PC-9 (cell line): Measurements from ENCODE around the gene RAX. TPM values are rescaled to one million over a fixed set of nuclear protein-coding genes. Genes with fewer than 3 reads are reported as not detected.

Experiments
- BruUV-seq: library from RNA; stranded (reverse); fragments of 400-500 nt; replicated peaks from 2 replicates; lab custom pipeline; 2021; lab: Mats Ljungman, UMichigan
- CTCF ChIA-PET: fragments of 300-600 bp; sonication (Branson Sonifier 250); formaldehyde crosslinking; loops from one replicate; lab custom pipeline; 2022; ENCODE audit warnings: antibody characterized with exemption; lab: Charles Lee
- POLR2A ChIA-PET: fragments of 300-600 bp; sonication (Branson Sonifier 250); formaldehyde crosslinking; loops from one replicate; lab custom pipeline; 2022; ENCODE audit warnings: antibody characterized with exemption; ENCODE audit not compliant: unreplicated experiment; lab: Charles Lee
- DNase-seq, 2 experiments: peaks; one replicate each; pipeline versions ENCODE4 v3.0.0 to v3.0.0-alpha.2; 2015 to 2022; ENCODE audit warnings: mixed read lengths in 1 of 2
- H2AFZ ChIP-seq: fragments of 200-600 bp; sonication (generic); 2 replicates; pipeline ENCODE4 v1.8.1; 2017; ENCODE audit warnings: antibody characterized with exemption
- H3F3A ChIP-seq: fragments of 200-600 bp; sonication (generic); 2 replicates; pipeline ENCODE4 v1.8.1; 2017; ENCODE audit warnings: antibody characterized with exemption, mild to moderate bottlenecking, low read depth; ENCODE audit not compliant: insufficient read depth
- H3K27ac ChIP-seq: fragments of 200-600 bp; sonication (generic); 2 replicates; pipeline ENCODE4 v1.6.1; 2016; ENCODE audit warnings: mixed run types
- H3K27me3 ChIP-seq: fragments of 200-600 bp; sonication (generic); 2 replicates; pipeline ENCODE4 v1.6.1; 2016; ENCODE audit warnings: low read depth, mixed run types; ENCODE audit not compliant: insufficient read depth
- H3K36me3 ChIP-seq: fragments of 200-600 bp; sonication (generic); 2 replicates; pipeline ENCODE4 v1.6.1; 2016; ENCODE audit warnings: low read depth, mixed run types
- H3K4me1 ChIP-seq: fragments of 200-600 bp; sonication (generic); replicated peaks from 2 replicates; pipeline ENCODE4 v1.6.1; 2016; ENCODE audit warnings: mixed run types; ENCODE audit not compliant: insufficient read depth
- H3K4me2 ChIP-seq: fragments of 200-600 bp; sonication (generic); 2 replicates; pipeline ENCODE4 v1.6.1; 2017; ENCODE audit warnings: mixed run types
- H3K4me3 ChIP-seq: fragments of 200-600 bp; sonication (generic); 2 replicates; pipeline ENCODE4 v1.6.1; 2016; ENCODE audit warnings: mixed run types
- H3K79me2 ChIP-seq: fragments of 200-600 bp; sonication (generic); 2 replicates; pipeline ENCODE4 v1.6.1; 2017; ENCODE audit warnings: low read depth, mixed run types
- H3K9me2 ChIP-seq: fragments of 200-600 bp; sonication (generic); 2 replicates; pipeline ENCODE4 v1.8.1; 2017; ENCODE audit warnings: mild to moderate bottlenecking; ENCODE audit not compliant: insufficient read depth
- H3K9me3 ChIP-seq: fragments of 200-600 bp; sonication (generic); 2 replicates; pipeline ENCODE4 v1.8.1; 2016; ENCODE audit warnings: low read depth; ENCODE audit not compliant: insufficient read depth
- H4K20me1 ChIP-seq: fragments of 200-600 bp; sonication (generic); 2 replicates; pipeline ENCODE4 v1.8.1; 2017; ENCODE audit not compliant: insufficient read depth
- EZH2 ChIP-seq: fragments of 200-600 bp; sonication (generic); IDR thresholded peaks from 2 replicates; pipeline ENCODE4 v1.8.0; 2017; ENCODE audit warnings: antibody characterized with exemption, low read depth
- intact Hi-C: fragments of 100-400 bp; cut with micrococcal nuclease; formaldehyde crosslinking; loops from one replicate; pipeline ENCODE4 v1.10.0; 2022; ENCODE audit not compliant: unreplicated experiment
- total RNA-seq: library from RNA; stranded (reverse); gene quantifications from 2 replicates; pipeline ENCODE4 v1.2.3, GENCODE V29; 2021
- TF ChIP-seq, protein P1 (sequence below): fragments of 200-600 bp; sonication (generic); conservative IDR thresholded peaks from 2 replicates; pipeline ENCODE4 v1.6.1; 2017; ENCODE audit warnings: mixed run types, antibody characterized with exemption, mild to moderate bottlenecking, moderate library complexity

RAX gene
- total RNA-seq, 1 experiment from 2014 or later: not detected

DNA sequence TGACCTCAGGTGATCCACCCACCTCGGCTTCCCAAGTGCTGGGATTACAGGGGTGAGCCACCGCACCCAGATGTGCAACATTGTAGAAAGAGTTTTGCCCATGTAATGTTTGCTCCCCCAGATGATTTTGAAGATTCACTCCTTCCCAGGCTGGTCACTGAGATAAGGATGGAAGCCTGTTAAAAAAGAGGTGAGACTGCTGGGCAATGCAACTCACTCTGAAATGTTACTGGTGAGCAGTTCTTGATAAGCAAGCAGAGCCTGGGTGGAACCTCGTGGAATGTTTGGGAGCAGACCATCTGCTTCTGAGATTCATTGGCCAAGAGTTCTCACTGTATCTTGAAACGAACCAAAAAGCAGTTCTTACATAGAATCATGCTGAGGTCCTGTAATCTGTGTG is 33.6 kb downstream of the RAX start:
- intact Hi-C loops: no loop called here
- POLR2A ChIA-PET: no interaction called here

DNA sequence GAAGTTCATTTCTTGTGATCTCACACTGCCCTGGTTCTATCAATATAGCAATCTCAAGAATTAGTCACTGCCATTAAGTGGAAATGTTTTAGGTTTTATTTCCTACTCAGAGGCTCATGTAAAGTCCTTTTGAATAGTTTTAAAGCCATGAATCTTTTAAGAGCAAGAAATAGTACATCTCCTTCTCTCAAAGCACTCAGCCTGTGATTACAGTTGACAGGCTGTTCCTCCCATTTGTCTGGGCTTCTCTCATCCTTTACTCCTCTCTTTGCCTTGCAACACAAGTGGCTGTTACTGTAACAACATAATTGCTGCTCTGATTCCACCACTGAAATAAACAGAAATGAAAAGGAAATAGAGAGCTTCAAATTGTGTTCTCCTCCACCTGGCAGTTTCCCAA is 34.9 kb downstream of the RAX start:
- Histone ChIP-seq H3F3A (no peaks in the 10 kb centered on the region), H3K27me3 (peaks cover 26% of the 10 kb centered on the region), H3K4me3 (no peak overlapping the region), H4K20me1 (no peaks in the 10 kb centered on the region), H3K79me2 (no peaks in the 10 kb centered on the region), H3K4me1 (no peaks in the 10 kb centered on the region), H2AFZ (no peak overlapping the region), H3K9me2 (no peaks in the 10 kb centered on the region), H3K9me3 (no peaks in the 10 kb centered on the region), H3K4me2 (no peak overlapping the region), H3K36me3 (no peaks in the 10 kb centered on the region), H3K27ac (no peak overlapping the region)
- DNase-seq: no peak
- BruUV-seq: no TSS peak
- intact Hi-C loops: no loop called here
- POLR2A ChIA-PET: interaction anchor here (0.7 kb wide), 1 partner anchor 96 kb away, joined by 4 read pairs; no protein-coding TSS in a partner anchor
- CTCF ChIA-PET: no interaction called here
- TF ChIP-seq, protein P1, sequence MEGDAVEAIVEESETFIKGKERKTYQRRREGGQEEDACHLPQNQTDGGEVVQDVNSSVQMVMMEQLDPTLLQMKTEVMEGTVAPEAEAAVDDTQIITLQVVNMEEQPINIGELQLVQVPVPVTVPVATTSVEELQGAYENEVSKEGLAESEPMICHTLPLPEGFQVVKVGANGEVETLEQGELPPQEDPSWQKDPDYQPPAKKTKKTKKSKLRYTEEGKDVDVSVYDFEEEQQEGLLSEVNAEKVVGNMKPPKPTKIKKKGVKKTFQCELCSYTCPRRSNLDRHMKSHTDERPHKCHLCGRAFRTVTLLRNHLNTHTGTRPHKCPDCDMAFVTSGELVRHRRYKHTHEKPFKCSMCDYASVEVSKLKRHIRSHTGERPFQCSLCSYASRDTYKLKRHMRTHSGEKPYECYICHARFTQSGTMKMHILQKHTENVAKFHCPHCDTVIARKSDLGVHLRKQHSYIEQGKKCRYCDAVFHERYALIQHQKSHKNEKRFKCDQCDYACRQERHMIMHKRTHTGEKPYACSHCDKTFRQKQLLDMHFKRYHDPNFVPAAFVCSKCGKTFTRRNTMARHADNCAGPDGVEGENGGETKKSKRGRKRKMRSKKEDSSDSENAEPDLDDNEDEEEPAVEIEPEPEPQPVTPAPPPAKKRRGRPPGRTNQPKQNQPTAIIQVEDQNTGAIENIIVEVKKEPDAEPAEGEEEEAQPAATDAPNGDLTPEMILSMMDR: no peak
- TF ChIP-seq EZH2: no peak

More for the DNA sequence above, 33.6 kb downstream of the RAX start:
- Histone ChIP-seq H4K20me1 (no peaks in the 10 kb centered on the region), H3K4me3 (no peak overlapping the region), H3K27me3 (peaks cover 26% of the 10 kb centered on the region), H3K4me2 (no peak overlapping the region), H3K36me3 (no peaks in the 10 kb centered on the region), H2AFZ (no peak overlapping the region), H3K79me2 (no peaks in the 10 kb centered on the region), H3K9me2 (no peaks in the 10 kb centered on the region), H3K9me3 (no peaks in the 10 kb centered on the region), H3F3A (no peaks in the 10 kb centered on the region), H3K4me1 (no peaks in the 10 kb centered on the region), H3K27ac (no peak overlapping the region)
- no TSS peak for BruUV-seq
- TF ChIP-seq EZH2: no peak
- TF ChIP-seq, protein P1: no peak
- CTCF ChIA-PET: interaction anchor here (0.6 kb wide), 1 partner anchor 142 kb away, joined by 3 read pairs; no protein-coding TSS in a partner anchor
- no peak for DNase-seq

DNA sequence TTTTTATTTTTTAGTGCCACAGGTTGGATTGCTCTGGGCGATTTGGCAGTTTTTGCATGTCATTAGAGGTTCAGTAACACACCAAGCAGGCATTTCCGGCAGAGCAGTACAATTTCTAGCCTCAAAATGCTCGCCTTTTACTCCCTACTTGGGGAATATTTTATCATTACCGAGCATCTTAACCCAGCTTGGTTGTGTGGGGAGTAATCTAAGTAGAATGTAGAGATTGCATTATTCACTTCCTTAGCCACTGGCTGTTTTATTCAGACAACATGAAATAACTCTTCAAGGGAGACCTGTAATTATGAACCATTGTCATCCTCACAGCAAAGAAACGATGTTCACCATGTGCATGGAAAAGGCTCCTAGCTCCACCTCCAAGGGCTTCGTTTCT is 40.2 kb downstream of the RAX start:
- no peak for DNase-seq
- peaks cover 30% of the 10 kb centered on the region; the same call in 1 of the 2 replicates for H3K27me3 ChIP-seq
- no peaks in the 10 kb centered on the region for H3K36me3 ChIP-seq
- ChIA-PET CTCF (no interaction called here), POLR2A (no interaction called here)
- H3F3A ChIP-seq: no peaks in the 10 kb centered on the region
- H3K4me2 ChIP-seq: no peak overlapping the region
- intact Hi-C loops: no loop called here
- no peaks in the 10 kb centered on the region for H3K9me3 ChIP-seq
- no peak overlapping the region for H2AFZ ChIP-seq
- no peaks in the 10 kb centered on the region for H4K20me1 ChIP-seq
- no peak overlapping the region for H3K4me3 ChIP-seq
- H3K79me2 ChIP-seq: no peaks in the 10 kb centered on the region
- no TSS peak for BruUV-seq
- no peak for TF ChIP-seq EZH2
- TF ChIP-seq, protein P1: no peak
- no peak overlapping the region for H3K27ac ChIP-seq
- no peaks in the 10 kb centered on the region for H3K9me2 ChIP-seq
- H3K4me1 ChIP-seq: no peaks in the 10 kb centered on the region
